Kidney (tissue), 14 donors: ENCODE measurements around the gene RNF20. TPM values are rescaled to one million over a fixed set of nuclear protein-coding genes. Genes with fewer than 3 reads are reported as not detected.
A peak's percentile ranks its signal among the peaks of the same experiment; 100 is the strongest.

Experiments used
- DNase-seq, 5 donors: peaks; one replicate each; pipeline ENCODE4 v3.0.0-alpha.2; 2013 to 2020
- FAIRE-seq: peaks from 2 replicates; lab custom pipeline; 2012; peaks lifted over from hg19 to GRCh38; lab: Jason Lieb, UNC
- H3K27ac ChIP-seq, 2 donors: one replicate each; pipeline ENCODE4 v1.7.0; 2013; ENCODE audit warnings: low read depth in 2 of 2, low read length in 2 of 2, inconsistent platforms in 1 of 2
- H3K27me3 ChIP-seq: one replicate; pipeline ENCODE4 v1.7.1; 2013; ENCODE audit warnings: low read length, inconsistent platforms; ENCODE audit not compliant: control insufficient read depth, insufficient read depth
- H3K36me3 ChIP-seq, 3 donors: one replicate each; pipeline versions ENCODE4 v1.7.0 to v1.7.1; 2013; ENCODE audit warnings: low read length in 3 of 3, control low read depth in 1 of 3, inconsistent platforms in 1 of 3; ENCODE audit not compliant: insufficient read depth in 3 of 3, control insufficient read depth in 2 of 3
- H3K4me1 ChIP-seq, 3 donors: one replicate each; pipeline versions ENCODE4 v1.7.0 to v1.7.1; 2013; ENCODE audit warnings: low read length in 3 of 3, inconsistent platforms in 1 of 3, low read depth in 1 of 3; ENCODE audit not compliant: control insufficient read depth in 2 of 3, insufficient read depth in 2 of 3
- H3K4me3 ChIP-seq, 3 donors: one replicate each; pipeline versions ENCODE4 v1.7.0 to v1.8.1; 2013; ENCODE audit warnings: low read length in 3 of 3, control low read depth in 1 of 3, inconsistent platforms in 1 of 3
- H3K9ac ChIP-seq, 3 donors: one replicate each; pipeline versions ENCODE4 v1.7.0 to v1.7.1; 2013; ENCODE audit warnings: low read length in 3 of 3, control low read depth in 1 of 3, inconsistent platforms in 1 of 3
- H3K9me3 ChIP-seq, 3 donors: one replicate each; pipeline versions ENCODE4 v1.7.0 to v1.7.1; 2013; ENCODE audit warnings: low read length in 3 of 3, control low read depth in 1 of 3, inconsistent platforms in 1 of 3; ENCODE audit not compliant: control insufficient read depth in 2 of 3, insufficient read depth in 1 of 3
- CTCF ChIP-seq: IDR thresholded peaks from 3 replicates; pipeline ENCODE4 v1.5.1; 2012; ENCODE audit warnings: mild to moderate bottlenecking, moderate library complexity, borderline replicate concordance; ENCODE audit not compliant: insufficient read depth; ENCODE audit errors: extremely low read depth
- intact Hi-C: fragments of 100-400 bp; cut with DNase I; formaldehyde crosslinking; loops from one replicate; pipeline ENCODE4 v1.11.1; 2022
- polyA plus RNA-seq: library from polyadenylated mRNA; stranded (reverse); fragments of 350-450 nt; fragmentation: Illumina TruSeq; extraction: RNeasy Lipid Tissue Mini Kit (QIAGEN cat#74804); gene quantifications from one replicate; pipeline ENCODE4 v1.2.3, GENCODE V29; 2014; ENCODE audit warnings: low read depth, low replicate concordance; ENCODE audit not compliant: insufficient read depth
- total RNA-seq: library from RNA; stranded (reverse); fragmentation: NEBNext Ultra II Directional; extraction: Animal tissue kit (Norgen Biotek cat#: 25700); gene quantifications from one replicate; pipeline ENCODE4 v1.2.1, GENCODE V29; 2021
- donor health status: control.
- donor health status: control.
- donor health status: control.
- donor health status: control.
- donor health status: control.
- donor health status: DM: yes; HTN: yes; CAD: no.
- donor health status: Normal renal cell carcinoma (clear cell type).

Gene RNF20
- total and polyA plus RNA-seq, 2 donors from 2014 or later = 15.8 to 43.2 TPM

GRCh38 chr9:101508211-101508610 lies 25.4 kb upstream of the RNF20 start:
- intact Hi-C loops = no loop called here
- Histone ChIP-seq H3K27me3 (no peaks in the 10 kb centered on the region), H3K9me3 (no peaks in the 10 kb centered on the region), H3K4me3 (no peak overlapping the region), H3K36me3 (no peaks in the 10 kb centered on the region), H3K4me1 (peaks cover 0 to 3% (median 0%) of the 10 kb centered on the region in 3 donors), H3K9ac (no peak overlapping the region), H3K27ac (no peak overlapping the region)
- DNase-seq (peak in 1 of 5 donors; percentile 4), FAIRE-seq (no peak)
- no peak for TF ChIP-seq CTCF

DNA sequence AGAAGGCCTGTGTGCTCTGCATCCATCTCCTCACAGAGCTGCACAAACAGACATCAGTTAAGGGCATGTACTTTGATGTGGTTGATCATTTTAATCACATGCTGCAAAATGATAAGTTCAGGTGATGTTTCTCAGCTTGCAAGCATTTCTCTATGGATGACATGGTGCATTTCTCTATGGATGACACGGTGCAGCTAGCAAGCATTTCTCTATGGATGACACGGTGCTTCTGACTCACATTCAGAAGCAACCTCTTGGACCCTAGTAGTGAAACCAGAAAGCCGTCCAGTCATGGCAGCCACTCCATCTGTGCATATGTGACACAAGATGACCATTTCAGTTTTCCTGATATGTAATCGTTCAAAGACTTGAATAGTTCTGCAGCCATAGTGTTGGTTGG lies 24.1 kb upstream of the RNF20 start:
- no peaks in the 10 kb centered on the region for H3K36me3 ChIP-seq
- H3K9ac ChIP-seq = no peak overlapping the region
- no peak overlapping the region for H3K4me3 ChIP-seq
- intact Hi-C loops = no loop called here
- DNase-seq (no peak), FAIRE-seq (no peak)
- TF ChIP-seq CTCF = no peak
- peaks cover 2 to 11% (median 6%) of the 10 kb centered on the region in 3 donors for H3K4me1 ChIP-seq
- no peaks in the 10 kb centered on the region for H3K27me3 ChIP-seq
- no peaks in the 10 kb centered on the region for H3K9me3 ChIP-seq
- H3K27ac ChIP-seq = no peak overlapping the region

GRCh38 chr9:101510459-101510858 lies 23.2 kb upstream of the RNF20 start:
- TF ChIP-seq CTCF = no peak
- Histone ChIP-seq H3K27me3 (no peaks in the 10 kb centered on the region), H3K9me3 (no peaks in the 10 kb centered on the region), H3K27ac (no peak overlapping the region), H3K4me1 (peaks cover 2 to 11% (median 6%) of the 10 kb centered on the region in 3 donors), H3K36me3 (no peaks in the 10 kb centered on the region), H3K4me3 (no peak overlapping the region), H3K9ac (no peak overlapping the region)
- DNase-seq (no peak), FAIRE-seq (no peak)
- intact Hi-C loops = no loop called here

DNA sequence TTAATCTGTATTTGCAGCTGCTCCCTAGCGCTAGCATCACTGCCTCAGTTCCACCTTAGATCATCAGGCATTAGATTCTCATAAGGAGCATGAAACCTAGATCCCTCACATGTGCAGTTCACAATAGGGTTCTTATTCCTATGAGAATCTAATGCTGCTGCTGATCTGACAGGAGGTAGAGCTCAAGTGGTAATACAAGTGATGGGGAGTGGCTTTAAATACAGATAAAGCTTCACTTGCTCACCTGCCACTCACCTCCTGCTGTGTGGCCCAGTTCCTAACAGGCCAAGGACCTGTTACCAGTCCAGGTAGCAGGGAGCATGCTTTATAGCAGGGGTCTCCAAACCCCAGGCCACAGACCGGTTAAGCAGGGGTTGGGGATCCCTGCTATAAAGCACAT lies 22.6 kb upstream of the RNF20 start:
- no peaks in the 10 kb centered on the region for H3K36me3 ChIP-seq
- no peak for TF ChIP-seq CTCF
- H3K27me3 ChIP-seq = no peaks in the 10 kb centered on the region
- H3K9me3 ChIP-seq = no peaks in the 10 kb centered on the region
- H3K9ac ChIP-seq = no peak overlapping the region
- FAIRE-seq = no peak
- H3K4me1 ChIP-seq = peaks cover 2 to 11% (median 6%) of the 10 kb centered on the region in 3 donors
- H3K4me3 ChIP-seq = no peak overlapping the region
- no peak overlapping the region for H3K27ac ChIP-seq
- no peak for DNase-seq
- intact Hi-C loops = no loop called here
